AG04449 (cell line): ENCODE results near the gene NCAM1.

ENCODE experiments used
- CTCF ChIA-PET: fragments of 350-600 bp; formaldehyde crosslinking; extraction: SDS; loops from one replicate; lab custom pipeline; 2021; ENCODE audit warnings: antibody characterized with exemption; lab: Yijun Ruan, JAX
- POLR2A ChIA-PET: fragments of 400-600, 350-600 bp; formaldehyde crosslinking; extraction: SDS; loops from one replicate; lab custom pipeline; 2020; ENCODE audit warnings: antibody characterized with exemption, inconsistent platforms; lab: Yijun Ruan, JAX
- DNase-seq: peaks from one replicate; pipeline ENCODE4 v3.0.0-alpha.2; 2010; ENCODE audit warnings: low read depth, low spot score
- H3K4me3 ChIP-seq: 2 replicates; pipeline ENCODE4 v1.5.1; 2011; ENCODE audit warnings: low read depth, mild to moderate bottlenecking, control low read depth, low read length
- TF ChIP-seq, protein P1 (sequence below): IDR thresholded peaks from one replicate; pipeline ENCODE4 v1.5.1; 2011; ENCODE audit warnings: mild to moderate bottlenecking, moderate library complexity, low read length, control low read depth, inconsistent platforms; ENCODE audit not compliant: insufficient read depth; ENCODE audit errors: missing control alignments

NCAM1 gene

DNA sequence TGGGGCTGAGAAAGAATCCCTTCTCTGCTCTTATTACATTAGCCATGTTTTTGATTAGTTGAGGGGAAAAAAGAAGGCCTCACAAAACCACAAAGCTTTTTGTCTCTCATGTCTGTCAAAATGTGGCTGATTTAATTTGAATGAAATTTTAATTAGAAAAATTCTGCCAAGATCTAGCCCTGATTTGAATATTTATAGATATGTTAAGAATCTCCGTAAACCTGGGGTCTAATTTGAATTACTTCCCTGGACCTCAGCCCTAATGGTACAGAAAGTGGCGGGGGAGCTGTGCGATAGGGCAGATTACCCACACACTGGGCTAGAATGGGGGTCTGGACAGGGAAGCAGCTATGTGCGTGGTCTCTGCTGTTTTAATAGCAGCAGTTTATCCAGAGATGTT lies 211.9 kb downstream of the NCAM1 start:
- CTCF ChIA-PET: no interaction called here
- POLR2A ChIA-PET: no interaction called here
- no peak for DNase-seq
- TF ChIP-seq, protein P1, sequence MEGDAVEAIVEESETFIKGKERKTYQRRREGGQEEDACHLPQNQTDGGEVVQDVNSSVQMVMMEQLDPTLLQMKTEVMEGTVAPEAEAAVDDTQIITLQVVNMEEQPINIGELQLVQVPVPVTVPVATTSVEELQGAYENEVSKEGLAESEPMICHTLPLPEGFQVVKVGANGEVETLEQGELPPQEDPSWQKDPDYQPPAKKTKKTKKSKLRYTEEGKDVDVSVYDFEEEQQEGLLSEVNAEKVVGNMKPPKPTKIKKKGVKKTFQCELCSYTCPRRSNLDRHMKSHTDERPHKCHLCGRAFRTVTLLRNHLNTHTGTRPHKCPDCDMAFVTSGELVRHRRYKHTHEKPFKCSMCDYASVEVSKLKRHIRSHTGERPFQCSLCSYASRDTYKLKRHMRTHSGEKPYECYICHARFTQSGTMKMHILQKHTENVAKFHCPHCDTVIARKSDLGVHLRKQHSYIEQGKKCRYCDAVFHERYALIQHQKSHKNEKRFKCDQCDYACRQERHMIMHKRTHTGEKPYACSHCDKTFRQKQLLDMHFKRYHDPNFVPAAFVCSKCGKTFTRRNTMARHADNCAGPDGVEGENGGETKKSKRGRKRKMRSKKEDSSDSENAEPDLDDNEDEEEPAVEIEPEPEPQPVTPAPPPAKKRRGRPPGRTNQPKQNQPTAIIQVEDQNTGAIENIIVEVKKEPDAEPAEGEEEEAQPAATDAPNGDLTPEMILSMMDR: no peak
- H3K4me3 ChIP-seq: no peak overlapping the region

DNA sequence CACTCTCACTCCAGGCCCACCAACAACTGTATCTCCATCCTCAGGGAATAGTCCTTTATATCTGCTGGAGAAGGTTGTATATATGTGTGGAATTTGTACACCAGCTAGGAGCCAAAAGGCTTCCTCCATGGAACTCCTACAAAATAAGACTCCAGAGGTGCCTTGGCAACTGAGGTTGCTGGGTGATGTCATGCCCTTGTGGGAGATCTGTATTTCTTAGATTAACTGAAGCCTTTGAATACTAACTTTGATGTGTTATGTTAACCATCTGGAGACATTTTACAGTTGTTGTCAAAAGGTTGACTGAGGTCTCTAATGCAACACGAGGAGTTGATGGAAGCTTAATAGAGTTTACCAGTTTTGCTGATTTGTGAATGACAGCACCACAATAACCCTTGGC lies 213.7 kb downstream of the NCAM1 start:
- no peak for DNase-seq
- POLR2A ChIA-PET: no interaction called here
- CTCF ChIA-PET: no interaction called here
- TF ChIP-seq, protein P1: no peak
- H3K4me3 ChIP-seq: no peak overlapping the region

DNA sequence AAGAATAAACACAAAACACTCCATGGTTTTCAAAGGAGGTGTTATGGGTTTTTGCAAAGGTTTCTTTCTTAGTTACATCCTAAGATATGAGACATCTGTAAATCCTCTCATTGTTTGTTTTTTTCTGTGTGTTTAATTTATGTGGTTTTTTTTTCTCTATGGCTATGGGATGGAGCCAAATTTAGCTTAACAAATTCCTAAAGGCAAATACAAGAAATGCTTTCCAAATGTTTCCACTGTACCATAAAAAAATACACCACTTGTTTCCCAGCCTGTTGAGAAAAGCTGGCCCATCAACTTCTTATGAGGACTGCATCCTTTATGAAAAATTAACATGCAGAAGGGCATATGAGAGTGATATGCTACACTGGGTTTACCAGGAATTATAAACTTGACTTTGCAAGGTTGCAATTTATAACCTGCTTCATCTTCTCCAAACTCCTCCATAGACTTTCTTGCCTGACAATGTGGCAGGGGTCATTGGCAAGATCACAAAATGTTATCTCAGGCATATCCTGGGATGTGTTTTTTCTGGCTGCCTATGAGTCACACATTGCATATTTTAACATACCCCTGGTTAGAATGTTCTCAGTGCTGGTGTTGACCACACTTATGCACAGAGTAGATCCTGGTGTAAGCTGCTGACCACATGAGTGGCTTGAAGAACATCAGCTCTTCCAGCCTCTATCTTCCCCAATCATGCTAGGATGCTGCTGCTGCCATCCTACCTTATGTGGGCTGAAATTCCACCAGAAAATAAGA lies 215.6 kb downstream of the NCAM1 start:
- CTCF ChIA-PET: no interaction called here
- no peak for DNase-seq
- no peak overlapping the region for H3K4me3 ChIP-seq
- POLR2A ChIA-PET: no interaction called here
- TF ChIP-seq, protein P1: no peak

DNA sequence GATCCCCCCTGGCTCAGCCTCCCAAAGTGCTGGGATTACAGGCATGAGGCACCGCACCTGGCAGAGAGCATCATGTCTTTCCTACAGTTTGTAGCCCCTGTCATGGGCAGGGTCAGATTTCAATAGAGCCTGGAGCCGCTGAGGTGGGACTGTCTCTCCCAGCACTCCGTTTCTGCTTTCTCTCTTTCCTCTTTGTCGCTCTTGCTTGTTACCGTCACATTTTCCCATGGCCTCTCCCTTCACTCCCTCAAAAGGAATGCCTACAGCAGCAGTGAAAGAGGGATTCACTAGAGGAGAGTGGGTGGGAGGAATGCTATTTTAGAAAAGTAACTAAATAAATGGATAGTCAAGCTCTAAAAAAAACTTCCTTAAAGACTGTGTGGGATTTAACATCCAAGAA lies 216.5 kb downstream of the NCAM1 start:
- CTCF ChIA-PET: no interaction called here
- POLR2A ChIA-PET: no interaction called here
- TF ChIP-seq, protein P1: no peak
- no peak for DNase-seq
- H3K4me3 ChIP-seq: no peak overlapping the region

DNA sequence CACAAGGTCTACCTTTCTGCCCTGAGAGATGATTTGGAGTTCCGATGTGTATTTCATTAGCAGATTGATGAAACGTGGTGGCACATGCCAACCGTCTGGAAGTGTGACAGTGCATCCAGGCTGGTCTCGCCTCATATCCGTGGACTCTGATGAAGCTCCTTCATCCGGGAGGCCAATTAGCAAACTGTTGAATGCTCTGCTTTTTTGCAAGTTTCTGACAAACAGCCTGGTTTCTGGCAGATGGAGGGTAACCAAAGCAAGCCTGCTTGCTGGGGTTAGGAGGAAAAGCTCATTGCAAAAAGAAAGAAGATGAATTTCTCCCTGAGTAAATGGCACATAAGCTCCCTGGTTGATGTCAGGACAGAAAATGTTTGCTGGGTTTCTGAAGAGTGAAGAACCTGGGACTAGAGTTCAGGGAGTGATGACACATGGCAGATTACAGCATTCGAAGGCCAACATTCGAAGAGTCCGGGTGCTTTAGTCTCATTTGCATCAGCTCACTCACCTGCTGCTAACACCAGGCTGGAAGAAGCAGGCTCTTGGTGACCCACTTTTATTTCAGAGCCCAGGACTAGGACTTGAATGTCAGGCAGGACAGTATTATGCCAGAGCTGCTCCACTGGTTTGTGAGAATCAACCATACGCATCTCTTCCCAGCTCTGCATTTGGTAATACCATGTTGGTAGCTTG lies 217.3 kb downstream of the NCAM1 start:
- POLR2A ChIA-PET: no interaction called here
- CTCF ChIA-PET: no interaction called here
- H3K4me3 ChIP-seq: no peak overlapping the region
- no peak for DNase-seq
- TF ChIP-seq, protein P1: no peak

DNA sequence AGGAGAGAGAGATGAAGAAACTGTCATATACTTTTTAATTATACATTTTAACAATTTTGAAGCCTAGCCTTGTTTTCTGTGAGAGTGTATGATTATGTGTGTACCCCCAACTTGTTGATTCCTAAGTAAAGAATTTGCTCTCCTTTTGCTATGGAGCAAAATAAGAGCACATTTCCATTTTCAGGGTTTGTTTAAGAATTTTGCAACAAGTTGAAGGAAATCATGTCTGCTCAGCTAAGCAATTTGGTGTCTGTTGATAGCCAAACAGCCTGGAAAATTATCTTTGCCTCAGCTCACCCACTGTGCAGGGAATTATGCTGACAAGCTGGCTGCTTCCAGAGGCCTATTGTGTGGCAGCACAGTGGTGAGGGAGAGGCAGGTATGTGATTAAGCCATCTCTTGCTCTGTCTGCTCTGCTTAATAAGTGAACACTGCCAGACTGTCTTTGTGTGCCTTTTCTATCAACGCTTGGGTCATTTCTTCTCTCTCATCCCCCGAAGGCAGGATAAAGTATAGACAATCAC lies 218.0 kb downstream of the NCAM1 start:
- TF ChIP-seq, protein P1: no peak
- H3K4me3 ChIP-seq: no peak overlapping the region
- ChIA-PET POLR2A (no interaction called here), CTCF (no interaction called here)
- DNase-seq: no peak
